Measurements from ENCODE around the gene MALT1. TPM values are rescaled to one million over a fixed set of nuclear protein-coding genes. Genes with fewer than 3 reads are reported as not detected.

MALT1 gene
- polyA plus RNA-seq, 2 of the 4 experiments (the other 2 are of a cell fraction) = 30.7 to 34.0 TPM

DNA sequence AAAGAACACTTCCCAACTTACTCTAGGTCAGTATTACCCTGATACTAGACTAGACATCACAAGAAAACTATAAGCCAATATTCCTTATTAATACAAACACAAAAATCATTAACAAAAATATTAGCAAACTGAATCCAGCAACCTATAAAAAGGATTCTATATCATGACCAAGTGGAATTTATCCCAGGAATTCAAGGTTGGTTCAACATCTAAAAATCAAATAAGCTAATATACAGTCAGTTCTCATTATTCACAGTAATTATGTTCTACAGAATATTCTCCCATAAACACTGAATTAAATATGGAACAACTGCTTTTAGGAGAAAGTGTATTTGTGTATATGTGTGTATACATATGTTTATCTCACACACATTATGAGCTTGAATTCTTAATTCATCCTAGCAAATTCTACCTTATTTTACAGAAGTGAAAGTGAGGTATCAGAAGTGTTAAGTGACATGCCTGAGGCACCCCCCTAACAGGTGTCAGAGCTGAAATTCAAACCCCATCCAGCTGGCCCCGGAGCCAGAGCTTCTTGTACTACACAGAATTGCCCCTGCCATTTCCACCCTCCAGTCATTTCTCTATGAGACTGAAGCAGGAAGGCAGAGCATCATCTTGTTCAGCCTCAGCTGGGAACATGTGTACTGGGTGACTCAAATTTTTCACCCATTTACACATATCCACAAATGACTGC, 77.8 kb downstream of the MALT1 start:
- no peak overlapping the region for H3K27ac ChIP-seq
- peaks cover 16% of the 10 kb centered on the region; the same call in 2 of the 3 replicates for H3K9me3 ChIP-seq
- ATAC-seq (no peak), DNase-seq (ENCODE audit: low read depth in 1 of 2, low spot score in 1 of 2) (no peak), FAIRE-seq (no peak)
- ChIA-PET CTCF (interaction anchor here (1.0 to 2.0 kb wide), 3 partner anchors 15 to 219 kb away, joined by 5 to 6 read pairs (median 5); no protein-coding TSS in a partner anchor), POLR2A (no interaction called here)
- H3K4me2 ChIP-seq = no peak overlapping the region
- no peak overlapping the region for H3K4me3 ChIP-seq
- H3K4me1 ChIP-seq = no peaks in the 10 kb centered on the region
- 92% methylated on average over 1 of the region's 1 CpG for WGBS (ENCODE audit: missing lambda C conversion rate)
- TF ChIP-seq CHD2 (IDR thresholded peaks at IDR 0.05; ENCODE audit: low read length, partially characterized antibody) (no peak), BHLHE40 (IDR thresholded peaks at IDR 0.05; ENCODE audit: low read depth, low read length) (no peak), RCOR1 (IDR thresholded peaks at IDR 0.05; ENCODE audit: low read depth, low read length) (no peak), HOXB5 (CRISPR knock-in tag; IDR thresholded peaks at IDR 0.05) (no peak), KDM5A (IDR thresholded peaks at IDR 0.05) (no peak), REST (IDR thresholded peaks at IDR 0.05) (no peak), NFE2L2 (conservative IDR thresholded peaks at IDR 0.05; ENCODE audit: low read length) (no peak), SMC3 (IDR thresholded peaks at IDR 0.05) (no peak), EHF (CRISPR knock-in tag; IDR thresholded peaks at IDR 0.05) (no peak), SREBF2 (IDR thresholded peaks at IDR 0.05) (no peak), TFCP2L1 (CRISPR knock-in tag; IDR thresholded peaks at IDR 0.05) (no peak), E2F6 (IDR thresholded peaks at IDR 0.05; ENCODE audit: borderline replicate concordance, low read depth) (no peak)

GRCh38 chr18:58753976-58754375, 82.7 kb downstream of the MALT1 start:
- FAIRE-seq (no peak), ATAC-seq (peak in 1 of 2 experiments; percentile 19; a peak in 1 of 6 replicates), DNase-seq (ENCODE audit: low read depth in 1 of 2, low spot score in 1 of 2) (no peak)
- H3K4me2 ChIP-seq = no peak overlapping the region
- 46% methylated on average over 3 of the region's 3 CpGs for whole genome bisulfite sequencing (ENCODE audit: missing lambda C conversion rate)
- H3K4me3 ChIP-seq = no peak overlapping the region
- H3K9me3 ChIP-seq = peaks cover 4% of the 10 kb centered on the region; the same call in 2 of the 3 replicates
- ChIA-PET CTCF (interaction anchor here (0.5 to 6.6 kb wide), 4 partner anchors 11 to 104 kb away, joined by 3 to 55 read pairs (median 4); no protein-coding TSS in a partner anchor), POLR2A (interaction anchor here (0.5 kb wide), 1 partner anchor 9 kb away, joined by 5 read pairs; no protein-coding TSS in a partner anchor)
- H3K27ac ChIP-seq = no peak overlapping the region
- no peaks in the 10 kb centered on the region for H3K4me1 ChIP-seq
- TF ChIP-seq POLR2A (IDR thresholded peaks at IDR 0.05; ENCODE audit: low read length) = no peak
- TF ChIP-seq FOSL2 (IDR thresholded peaks at IDR 0.05) = no peak
- no peak for TF ChIP-seq FOSL2 (CRISPR knock-in tag; IDR thresholded peaks at IDR 0.05)
- no peak for TF ChIP-seq MAFK (IDR thresholded peaks at IDR 0.05; ENCODE audit: partially characterized antibody)
- TF ChIP-seq, protein P1, sequence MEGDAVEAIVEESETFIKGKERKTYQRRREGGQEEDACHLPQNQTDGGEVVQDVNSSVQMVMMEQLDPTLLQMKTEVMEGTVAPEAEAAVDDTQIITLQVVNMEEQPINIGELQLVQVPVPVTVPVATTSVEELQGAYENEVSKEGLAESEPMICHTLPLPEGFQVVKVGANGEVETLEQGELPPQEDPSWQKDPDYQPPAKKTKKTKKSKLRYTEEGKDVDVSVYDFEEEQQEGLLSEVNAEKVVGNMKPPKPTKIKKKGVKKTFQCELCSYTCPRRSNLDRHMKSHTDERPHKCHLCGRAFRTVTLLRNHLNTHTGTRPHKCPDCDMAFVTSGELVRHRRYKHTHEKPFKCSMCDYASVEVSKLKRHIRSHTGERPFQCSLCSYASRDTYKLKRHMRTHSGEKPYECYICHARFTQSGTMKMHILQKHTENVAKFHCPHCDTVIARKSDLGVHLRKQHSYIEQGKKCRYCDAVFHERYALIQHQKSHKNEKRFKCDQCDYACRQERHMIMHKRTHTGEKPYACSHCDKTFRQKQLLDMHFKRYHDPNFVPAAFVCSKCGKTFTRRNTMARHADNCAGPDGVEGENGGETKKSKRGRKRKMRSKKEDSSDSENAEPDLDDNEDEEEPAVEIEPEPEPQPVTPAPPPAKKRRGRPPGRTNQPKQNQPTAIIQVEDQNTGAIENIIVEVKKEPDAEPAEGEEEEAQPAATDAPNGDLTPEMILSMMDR (IDR thresholded peaks at IDR 0.05) = no peak
- no peak for TF ChIP-seq MYC (IDR thresholded peaks at IDR 0.05; ENCODE audit: borderline replicate concordance, low read length)
- TF ChIP-seq, protein P2, sequence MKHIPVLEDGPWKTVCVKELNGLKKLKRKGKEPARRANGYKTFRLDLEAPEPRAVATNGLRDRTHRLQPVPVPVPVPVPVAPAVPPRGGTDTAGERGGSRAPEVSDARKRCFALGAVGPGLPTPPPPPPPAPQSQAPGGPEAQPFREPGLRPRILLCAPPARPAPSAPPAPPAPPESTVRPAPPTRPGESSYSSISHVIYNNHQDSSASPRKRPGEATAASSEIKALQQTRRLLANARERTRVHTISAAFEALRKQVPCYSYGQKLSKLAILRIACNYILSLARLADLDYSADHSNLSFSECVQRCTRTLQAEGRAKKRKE (CRISPR knock-in tag; IDR thresholded peaks at IDR 0.05; ENCODE audit: low read depth) = no peak
- TF ChIP-seq ZFP36 (IDR thresholded peaks at IDR 0.05; ENCODE audit: borderline replicate concordance, partially characterized antibody) = no peak
- TF ChIP-seq ELK1 (IDR thresholded peaks at IDR 0.05; ENCODE audit: low read depth, low read length) = no peak
- TF ChIP-seq, protein P3, sequence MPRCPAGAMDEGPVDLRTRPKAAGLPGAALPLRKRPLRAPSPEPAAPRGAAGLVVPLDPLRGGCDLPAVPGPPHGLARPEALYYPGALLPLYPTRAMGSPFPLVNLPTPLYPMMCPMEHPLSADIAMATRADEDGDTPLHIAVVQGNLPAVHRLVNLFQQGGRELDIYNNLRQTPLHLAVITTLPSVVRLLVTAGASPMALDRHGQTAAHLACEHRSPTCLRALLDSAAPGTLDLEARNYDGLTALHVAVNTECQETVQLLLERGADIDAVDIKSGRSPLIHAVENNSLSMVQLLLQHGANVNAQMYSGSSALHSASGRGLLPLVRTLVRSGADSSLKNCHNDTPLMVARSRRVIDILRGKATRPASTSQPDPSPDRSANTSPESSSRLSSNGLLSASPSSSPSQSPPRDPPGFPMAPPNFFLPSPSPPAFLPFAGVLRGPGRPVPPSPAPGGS (IDR thresholded peaks at IDR 0.05) = no peak
- no peak for TF ChIP-seq ESRRA (IDR thresholded peaks at IDR 0.05; ENCODE audit: borderline replicate concordance, low read length)
- TF ChIP-seq, protein P4, sequence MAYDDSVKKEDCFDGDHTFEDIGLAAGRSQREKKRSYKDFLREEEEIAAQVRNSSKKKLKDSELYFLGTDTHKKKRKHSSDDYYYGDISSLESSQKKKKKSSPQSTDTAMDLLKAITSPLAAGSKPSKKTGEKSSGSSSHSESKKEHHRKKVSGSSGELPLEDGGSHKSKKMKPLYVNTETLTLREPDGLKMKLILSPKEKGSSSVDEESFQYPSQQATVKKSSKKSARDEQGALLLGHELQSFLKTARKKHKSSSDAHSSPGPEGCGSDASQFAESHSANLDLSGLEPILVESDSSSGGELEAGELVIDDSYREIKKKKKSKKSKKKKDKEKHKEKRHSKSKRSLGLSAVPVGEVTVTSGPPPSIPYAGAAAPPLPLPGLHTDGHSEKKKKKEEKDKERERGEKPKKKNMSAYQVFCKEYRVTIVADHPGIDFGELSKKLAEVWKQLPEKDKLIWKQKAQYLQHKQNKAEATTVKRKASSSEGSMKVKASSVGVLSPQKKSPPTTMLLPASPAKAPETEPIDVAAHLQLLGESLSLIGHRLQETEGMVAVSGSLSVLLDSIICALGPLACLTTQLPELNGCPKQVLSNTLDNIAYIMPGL (CRISPR knock-in tag; IDR thresholded peaks at IDR 0.05; ENCODE audit: borderline replicate concordance) = no peak
- TF ChIP-seq BHLHE40 (IDR thresholded peaks at IDR 0.05; ENCODE audit: low read depth, low read length) = no peak

Measured in A549 (cell line).